ENCODE results near the gene CD300E.
"Not testable (repeated sequence)": the region's sequence is repeated elsewhere in the genome, so short reads cannot be mapped to it uniquely, and the experiment has no call there.

Gene CD300E

GRCh38 chr17:74633326-74633725 is 9.8 kb upstream of the CD300E start:
- no peak for DNase-seq

- DNase-seq = no peak
Measured at GRCh38 chr17:74632617-74633016, 9.1 kb upstream of the CD300E start.

GRCh38 chr17:74631468-74632450 is 8.2 kb upstream of the CD300E start:
- DNase-seq = no peak

GRCh38 chr17:74630251-74630650 is 6.7 kb upstream of the CD300E start:
- not testable (repeated sequence) for DNase-seq

DNA sequence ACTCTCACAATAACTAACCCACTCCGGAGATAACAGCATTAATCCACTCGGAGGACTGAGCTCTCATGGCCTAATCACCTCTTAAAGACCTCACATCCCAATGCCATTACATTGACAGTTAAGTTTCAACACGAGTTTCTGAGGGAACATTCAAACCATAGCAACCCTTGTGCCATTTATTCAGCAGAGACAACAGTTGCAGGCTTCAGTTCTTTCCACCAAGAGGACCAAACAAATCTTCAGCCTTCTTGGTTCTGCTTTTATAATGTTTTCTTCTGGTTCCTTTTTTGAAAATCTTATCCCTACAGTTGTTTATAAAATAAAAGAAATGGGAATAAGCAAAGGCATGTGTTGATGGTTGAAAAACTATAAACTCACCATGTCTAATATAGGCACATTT is 2.1 kb upstream of the CD300E start:
- no peak for DNase-seq

DNA sequence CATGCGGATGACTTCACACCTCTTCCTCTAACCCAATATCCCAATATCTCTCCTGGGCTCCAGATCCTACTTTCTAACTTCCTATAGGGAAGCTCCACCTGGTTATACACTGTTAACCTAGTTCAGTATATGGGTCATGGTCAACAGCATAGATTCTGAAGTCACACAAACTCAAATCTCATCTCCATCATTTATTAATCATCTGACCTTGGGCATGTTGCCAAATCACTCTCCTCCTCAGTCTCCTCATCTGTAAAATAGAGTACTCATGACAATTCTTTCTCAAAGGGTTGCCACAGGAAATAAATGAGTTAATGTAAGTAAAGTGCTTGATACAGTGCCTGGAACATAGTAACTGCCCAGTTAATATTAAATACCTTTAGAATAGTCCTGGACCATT is 593 bp upstream of the CD300E start:
- DNase-seq = no peak

DNA sequence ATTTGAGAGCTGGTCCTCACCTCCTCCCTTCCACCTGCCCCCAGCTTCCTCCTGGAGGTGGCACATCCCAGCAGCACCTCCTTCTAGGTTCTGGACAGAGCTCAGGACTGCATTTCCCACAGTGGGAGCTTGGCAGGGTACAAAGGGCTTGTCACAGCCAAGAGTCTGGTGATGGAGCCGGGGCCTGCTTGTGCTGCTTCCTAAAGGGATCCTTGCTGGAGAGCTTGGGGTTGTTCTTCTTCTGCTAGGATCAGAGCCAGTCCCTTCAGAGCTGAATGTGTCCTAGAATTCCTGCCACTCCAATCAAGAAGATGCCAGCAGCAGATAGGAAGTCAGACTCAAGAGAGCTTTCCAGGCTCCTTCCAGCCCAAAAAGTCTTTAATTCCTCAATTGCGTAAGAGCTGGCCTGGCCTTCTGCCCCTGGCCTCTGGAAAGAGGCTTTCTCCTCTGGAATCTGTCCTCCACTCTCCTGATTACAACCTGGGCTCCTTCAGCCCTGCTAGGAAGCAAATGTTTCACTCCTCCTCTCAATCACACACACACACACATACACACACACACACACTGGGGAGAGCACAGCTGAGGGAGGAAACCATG is 4.4 kb downstream of the CD300E start:
- DNase-seq = no peak

DNA sequence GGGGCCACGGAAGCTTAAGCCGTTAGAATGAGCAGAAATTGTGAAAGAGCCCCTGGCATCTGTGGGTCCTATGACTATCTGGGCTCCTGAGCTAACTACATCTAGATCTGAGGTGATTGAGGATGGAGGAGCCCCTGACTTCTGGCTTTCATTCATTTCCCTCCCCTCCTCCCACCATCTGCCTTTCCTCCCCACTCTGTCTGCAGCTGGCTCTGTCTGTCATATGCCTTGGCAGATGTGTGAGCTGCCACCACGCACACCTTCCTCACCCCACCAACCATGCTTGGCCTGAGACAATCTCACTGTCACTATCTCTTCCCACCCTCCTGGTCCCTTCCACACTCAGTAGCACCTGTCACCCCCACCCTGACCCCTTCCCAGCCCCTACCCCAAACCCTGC is 5.1 kb downstream of the CD300E start:
- no peak for DNase-seq

GRCh38 chr17:74616696-74617095 is 6.8 kb downstream of the CD300E start:
- DNase-seq = no peak

DNA sequence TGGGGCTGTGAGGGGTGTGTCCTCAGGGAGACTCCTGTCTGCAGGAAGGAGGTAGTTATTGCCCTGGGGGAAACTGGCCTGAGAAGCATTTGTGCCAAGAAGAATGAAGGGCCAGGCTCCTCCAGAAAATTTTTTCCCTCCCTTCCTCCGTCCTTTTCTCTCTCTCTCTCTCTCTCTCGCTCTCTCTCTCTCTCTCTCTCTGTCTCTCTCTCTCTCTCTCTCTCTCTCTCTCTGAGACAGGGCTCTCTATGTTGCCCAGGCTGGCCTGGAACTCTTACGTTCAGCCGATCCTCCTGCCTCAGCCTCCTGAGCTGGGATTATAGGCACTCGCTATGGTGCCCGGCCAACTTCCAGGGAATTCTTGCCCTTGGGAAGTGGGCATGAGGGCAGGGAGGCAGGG is 11.5 kb downstream of the CD300E start:
- no peak for DNase-seq

DNA sequence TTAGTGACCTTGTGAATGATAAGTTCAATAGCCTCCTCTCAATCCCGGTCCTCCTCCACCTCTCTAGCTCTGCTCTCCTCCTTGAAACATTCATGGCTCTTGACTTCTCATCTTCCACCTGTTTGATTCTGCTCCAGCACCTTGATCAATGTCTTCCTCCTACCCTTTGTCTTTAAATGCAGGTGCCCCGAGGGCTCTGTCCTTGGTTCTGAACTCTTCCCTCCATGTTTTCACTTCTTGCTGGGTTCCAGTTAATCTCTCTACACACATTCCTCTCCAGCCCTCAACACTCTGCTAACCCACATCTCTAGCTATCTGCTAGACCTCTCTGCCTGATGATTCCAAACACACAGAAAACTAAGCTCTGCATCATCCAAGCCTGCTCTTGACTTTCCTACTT is 13.4 kb downstream of the CD300E start:
- no peak for DNase-seq

DNA sequence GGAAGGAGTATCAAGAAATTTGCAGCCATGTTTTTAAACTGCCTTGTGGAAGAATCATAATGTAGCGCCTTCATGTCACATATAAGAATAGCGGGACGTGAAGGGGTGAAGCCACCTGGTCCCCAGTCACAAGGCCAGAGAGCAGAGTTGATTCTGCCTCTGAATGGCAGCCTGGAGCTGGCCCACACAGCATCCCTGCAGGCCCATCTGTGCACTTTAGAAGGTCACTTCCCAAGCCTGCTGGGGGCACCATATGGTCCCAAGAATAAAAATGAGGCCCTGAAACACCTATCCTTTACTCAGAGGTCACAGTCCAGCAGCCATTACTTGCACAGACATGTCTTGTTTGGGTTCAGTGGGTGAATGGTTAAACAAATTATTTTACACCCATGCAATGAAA is 15.0 kb downstream of the CD300E start:
- no peak for DNase-seq

DNA sequence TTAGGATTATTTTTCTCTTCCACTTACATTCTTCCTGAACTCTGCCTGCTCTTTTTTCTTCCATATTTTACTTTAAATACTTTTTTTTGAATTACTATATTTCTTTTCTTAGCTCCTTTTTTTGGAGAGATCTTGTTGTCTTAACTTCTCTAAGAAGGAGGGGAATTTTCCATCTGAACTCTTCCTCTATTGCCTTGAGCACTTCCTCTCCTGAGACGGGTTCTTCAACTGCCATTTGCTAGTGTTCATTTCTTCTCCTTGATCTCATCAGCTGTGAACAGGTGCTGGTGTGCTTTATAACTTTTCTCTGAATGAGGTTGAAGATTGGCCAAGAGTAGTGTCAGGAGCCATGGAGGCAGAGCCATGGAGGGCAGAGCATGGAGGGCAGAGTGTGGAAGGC is 16.3 kb downstream of the CD300E start:
- DNase-seq = no peak

DNA sequence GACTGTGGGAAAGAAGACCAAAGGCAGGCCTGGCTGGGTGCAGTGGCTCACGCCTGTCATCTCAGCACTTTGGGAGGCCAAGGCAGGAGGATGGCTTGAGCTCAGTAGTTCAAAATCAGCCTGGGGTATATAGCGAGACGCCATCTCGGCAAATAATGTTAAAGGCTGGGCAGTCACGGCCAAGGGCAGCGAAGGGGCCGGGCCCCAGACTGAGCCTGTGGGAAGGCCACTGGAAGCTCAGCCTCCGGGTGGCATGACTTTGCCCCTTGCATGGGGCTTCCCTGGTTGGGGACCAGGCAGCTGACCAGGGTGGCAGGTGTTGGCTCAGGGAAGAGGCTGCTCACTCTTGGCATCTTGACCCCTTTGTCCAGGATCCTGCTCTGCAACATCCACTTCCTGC is 17.5 kb downstream of the CD300E start:
- no peak for DNase-seq

DNA sequence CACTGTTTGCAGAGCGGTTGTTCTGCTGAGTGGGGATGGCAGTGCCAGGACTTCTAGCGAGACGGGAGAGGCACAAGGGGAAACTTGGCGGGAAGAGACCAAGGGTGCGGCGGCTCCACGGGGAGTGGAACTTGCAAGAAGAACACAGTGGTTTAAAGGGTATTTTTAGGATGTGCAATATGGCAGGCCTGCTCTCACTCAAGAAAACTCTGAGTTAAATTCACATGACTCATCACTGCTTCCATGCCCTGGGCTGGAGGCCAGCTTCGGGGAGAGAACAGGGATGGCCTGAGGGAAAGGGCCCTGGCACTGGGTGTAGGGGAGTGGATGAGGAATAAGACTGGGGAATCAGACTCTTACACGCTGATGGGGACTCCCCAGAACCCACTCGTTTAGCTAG is 18.2 kb downstream of the CD300E start:
- no peak for DNase-seq

DNA sequence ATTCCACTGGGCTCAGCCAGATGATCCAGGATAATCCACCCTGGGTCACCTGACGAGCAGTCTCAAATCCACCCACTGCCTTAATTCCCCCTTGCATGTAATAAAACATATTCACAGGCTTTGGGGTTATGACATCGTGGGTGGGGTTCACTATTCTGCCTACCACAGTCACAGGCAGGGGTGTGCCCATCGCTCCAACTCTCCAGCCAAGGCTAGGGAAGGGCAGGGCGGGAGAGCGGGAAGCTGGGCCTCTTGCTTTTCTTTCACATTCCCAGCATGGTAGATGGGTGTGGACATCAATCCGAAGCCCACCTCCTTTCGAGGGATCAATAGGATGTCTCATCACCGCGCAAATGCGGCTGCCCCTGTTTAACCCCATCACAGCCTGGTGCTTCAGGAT is 18.8 kb downstream of the CD300E start:
- DNase-seq = no peak

DNA sequence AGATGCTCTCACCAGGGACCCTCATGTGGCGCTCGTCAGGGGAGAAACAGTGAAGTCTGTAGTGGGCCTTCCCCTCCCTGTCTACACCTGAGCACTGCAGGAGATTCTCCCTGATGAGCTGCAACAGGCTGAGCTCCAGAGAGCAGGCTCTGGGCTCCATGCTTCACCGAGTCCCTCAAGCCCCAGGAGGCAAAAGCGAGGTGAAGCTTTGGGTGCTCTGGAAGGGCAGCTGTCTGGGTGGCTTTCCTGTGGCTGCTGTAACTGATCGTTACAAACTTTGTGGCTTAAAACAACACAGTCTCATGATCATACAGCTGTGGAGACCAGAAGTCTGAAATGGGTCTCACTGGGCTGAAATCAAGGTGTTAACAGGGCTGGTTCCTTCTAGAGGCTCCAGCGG is 19.3 kb downstream of the CD300E start:
- no peak for DNase-seq

DNA sequence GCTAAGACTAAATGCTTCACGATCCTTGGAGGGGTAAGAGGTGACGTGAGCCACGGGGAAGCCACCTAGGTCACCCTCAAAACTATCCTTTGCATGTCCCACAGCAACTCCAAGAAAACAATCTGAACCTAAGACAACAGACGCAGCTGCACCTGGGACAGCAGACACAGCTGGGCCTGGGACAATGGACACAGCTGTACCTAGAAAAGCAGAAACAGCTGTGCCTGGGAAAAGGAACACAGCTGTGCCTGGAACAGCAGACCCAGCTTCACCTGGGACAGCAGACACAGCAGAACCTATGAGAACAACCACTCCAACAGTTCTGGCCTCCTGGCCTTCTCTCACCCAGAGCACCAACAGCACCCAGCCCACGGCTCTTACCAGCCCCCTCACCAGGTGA is 19.8 kb downstream of the CD300E start:
- no peak for DNase-seq

DNA sequence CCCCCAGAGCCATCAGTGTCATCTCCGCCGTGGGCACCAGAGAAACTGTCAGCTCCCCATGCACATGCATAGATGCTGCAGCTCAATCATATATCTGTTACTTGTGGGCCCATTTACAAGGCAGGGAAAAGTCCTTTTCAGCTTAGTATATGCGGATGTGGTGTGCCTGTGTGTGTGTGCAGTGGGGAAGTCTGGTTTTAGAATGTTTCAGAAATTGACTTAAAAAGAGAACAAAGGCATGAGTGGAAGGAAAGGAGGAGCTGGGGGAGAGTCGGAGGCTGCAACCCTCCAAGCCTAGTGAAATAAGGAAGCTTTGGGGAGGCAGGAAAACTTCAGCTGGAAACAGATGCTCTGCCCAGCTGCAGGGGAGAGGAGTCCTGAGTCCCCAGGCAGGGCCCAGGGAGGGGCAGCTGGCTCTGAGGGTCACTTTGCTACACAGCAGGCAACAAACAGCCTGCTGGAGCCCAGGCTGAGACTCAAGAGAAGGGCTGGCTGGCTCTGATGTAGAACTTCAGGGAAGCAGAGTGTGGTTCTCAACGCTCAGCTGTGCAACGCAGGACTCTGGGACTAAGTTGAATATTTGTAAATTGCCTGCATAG is 20.4 kb downstream of the CD300E start:
- no peak for DNase-seq

- no peak for DNase-seq
Measured at GRCh38 chr17:74601944-74602572, 21.5 kb downstream of the CD300E start.

GRCh38 chr17:74599448-74599939 is 24.0 kb downstream of the CD300E start:
- no peak for DNase-seq

DNA sequence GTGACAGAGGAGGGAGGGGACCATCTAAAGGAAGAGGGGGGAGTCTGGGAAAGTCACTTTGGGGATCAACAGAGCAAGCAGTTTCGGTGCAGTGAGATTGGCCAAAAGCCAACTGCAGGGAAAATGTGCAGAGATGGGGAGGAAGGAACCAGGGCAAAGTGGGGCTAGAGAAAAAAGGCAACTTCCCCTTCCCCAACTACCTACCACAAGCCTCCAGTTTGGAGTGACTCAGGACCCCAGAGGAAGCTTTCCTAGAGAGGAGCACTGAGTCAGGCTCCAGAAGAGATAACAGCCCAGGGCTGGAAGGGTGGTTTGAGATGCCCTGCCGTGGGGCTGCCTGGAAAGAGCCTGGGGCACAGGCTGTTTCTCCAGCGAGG is 24.5 kb downstream of the CD300E start:
- no peak for DNase-seq

DNA sequence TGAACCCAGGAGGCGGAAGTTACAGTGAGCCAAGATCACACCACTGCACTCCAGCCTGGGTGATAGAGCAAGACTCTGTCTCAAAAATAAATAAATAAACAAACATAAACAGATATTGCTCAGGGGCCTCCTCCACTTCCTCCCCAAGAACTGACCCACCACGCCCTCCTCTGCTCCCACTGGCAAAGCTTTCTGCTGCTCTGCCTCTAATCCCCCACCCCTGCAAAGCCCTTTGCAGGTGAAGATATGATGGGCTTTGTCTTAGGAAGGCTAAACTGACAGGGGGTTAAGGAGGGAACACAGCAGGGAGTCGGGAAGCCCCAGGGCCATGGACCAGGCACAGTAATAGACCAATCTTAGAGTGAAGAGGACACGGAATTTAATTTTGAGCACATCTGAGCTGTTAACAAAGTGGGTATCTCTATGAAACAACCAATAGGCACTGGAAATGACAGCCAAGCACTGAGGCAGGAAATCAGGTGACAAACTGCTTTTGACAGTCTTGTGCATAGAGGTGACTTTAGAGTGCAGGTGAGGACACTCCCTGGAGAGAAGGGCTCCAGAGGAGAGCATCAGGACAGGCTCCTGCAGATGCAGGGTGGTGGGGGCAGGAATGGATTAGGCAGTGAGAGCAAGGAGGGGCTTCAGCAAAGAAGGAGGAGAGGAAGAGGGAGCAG is 25.1 kb downstream of the CD300E start:
- DNase-seq = no peak
